A549 (cell line): ENCODE measurements around the gene TCL1A. TPM values are rescaled to one million over a fixed set of nuclear protein-coding genes. Genes with fewer than 3 reads are reported as not detected.

Source experiments
- ATAC-seq, 2 experiments: fragments of 200-7000 bp in 1 of 2; fragments of >200 bp in 1 of 2; cut with Nextera tagmentation in 1 of 2; cut with Tn5 transposase in 1 of 2; 3 replicates each; pipeline versions ENCODE4 v1.8.0 to v1.9.1; 2018 to 2020; ENCODE audit warnings: mild to moderate bottlenecking in 1 of 2, moderate library complexity in 1 of 2
- CTCF ChIA-PET: fragments of 300-600 bp; sonication (Branson Sonifier 250); formaldehyde crosslinking; extraction: SDS; loops from one replicate; lab custom pipeline; 2021; ENCODE audit warnings: antibody characterized with exemption, inconsistent platforms; lab: Yijun Ruan, JAX
- POLR2A ChIA-PET: fragments of 350-600 bp; formaldehyde crosslinking; extraction: SDS; loops from one replicate; lab custom pipeline; 2021; ENCODE audit warnings: antibody characterized with exemption, inconsistent platforms; lab: Yijun Ruan, JAX
- DNase-seq, 2 experiments: peaks; one replicate each; pipeline versions ENCODE4 v3.0.0 to v3.0.0-alpha.2; 2011 to 2016; ENCODE audit warnings: low read depth in 1 of 2, low spot score in 1 of 2
- FAIRE-seq: peaks from 2 replicates; lab custom pipeline; 2011; peaks lifted over from hg19 to GRCh38; lab: Jason Lieb, UNC
- H3K27ac ChIP-seq, 2 experiments: fragments of >200 bp; sonication (Bioruptor Twin); formaldehyde crosslinking; 3 replicates each; pipeline ENCODE4 v1.5.1; 2016 to 2017
- H3K4me1 ChIP-seq: fragments of >200 bp; sonication (Bioruptor Twin); formaldehyde crosslinking; 3 replicates; pipeline ENCODE4 v1.6.1; 2016
- H3K4me2 ChIP-seq: fragments of >200 bp; sonication (Bioruptor Twin); formaldehyde crosslinking; 3 replicates; pipeline ENCODE4 v1.6.1; 2016
- H3K4me3 ChIP-seq: fragments of >200 bp; sonication (Bioruptor Twin); formaldehyde crosslinking; 3 replicates; pipeline ENCODE4 v1.5.1; 2016
- H3K9me3 ChIP-seq: fragments of >200 bp; sonication (Bioruptor Twin); formaldehyde crosslinking; 3 replicates; pipeline ENCODE4 v1.6.1; 2016
- ATOH8 ChIP-seq: fragments of 250-450 bp; sonication (Bioruptor Pico); IDR thresholded peaks from 2 replicates; pipeline ENCODE4 v1.5.0; 2020; ENCODE audit warnings: low read depth, mild to moderate bottlenecking, moderate library complexity
- BCL3 ChIP-seq: fragments of >200 bp; sonication (Bioruptor Twin); formaldehyde crosslinking; IDR thresholded peaks from 3 replicates; pipeline ENCODE4 v1.6.1; 2016
- CBX2 ChIP-seq: fragments of 200-600 bp; sonication (generic); IDR thresholded peaks from 2 replicates; pipeline ENCODE4 v1.6.1; 2016; ENCODE audit warnings: low read depth, mild to moderate bottlenecking, borderline replicate concordance
- CBX8 ChIP-seq: fragments of 200-600 bp; sonication (generic); IDR thresholded peaks from 2 replicates; pipeline ENCODE4 v1.6.1; 2016
- CHD2 ChIP-seq: fragments of 150-350 bp; IDR thresholded peaks from 2 replicates; pipeline ENCODE4 v1.6.1; 2014; ENCODE audit warnings: low read length; ENCODE audit not compliant: partially characterized antibody
- CTCF ChIP-seq: fragments of >200 bp; sonication (Bioruptor Twin); formaldehyde crosslinking; IDR thresholded peaks from 3 replicates; pipeline ENCODE4 v1.5.1; 2016
- EHF ChIP-seq: fragments of 250-450 bp; sonication (Bioruptor Pico); IDR thresholded peaks from 2 replicates; pipeline ENCODE4 v1.5.0; 2020; ENCODE audit warnings: mild to moderate bottlenecking
- FOSL2 ChIP-seq, 2 experiments: fragments of 450-650 bp in 1 of 2; fragments of >200 bp in 1 of 2; sonication (Bioruptor Twin) in 1 of 2; formaldehyde crosslinking; IDR thresholded peaks; 2 replicates each; pipeline versions ENCODE4 v1.5.0 to v1.6.1; 2016 to 2020; ENCODE audit warnings: mild to moderate bottlenecking in 1 of 2, moderate library complexity in 1 of 2
- GATA3 ChIP-seq: IDR thresholded peaks from 2 replicates; pipeline ENCODE4 v1.6.1; 2012; ENCODE audit warnings: borderline replicate concordance
- HDAC2 ChIP-seq: fragments of 200-600 bp; sonication (generic); IDR thresholded peaks from 2 replicates; pipeline ENCODE4 v1.6.1; 2016
- HES2 ChIP-seq: fragments of >200 bp; sonication (Bioruptor Twin); formaldehyde crosslinking; IDR thresholded peaks from 2 replicates; pipeline ENCODE4 v1.6.1; 2016
- HEYL ChIP-seq: fragments of 250-450 bp; sonication (Bioruptor Pico); IDR thresholded peaks from 2 replicates; pipeline ENCODE4 v1.8.0; 2021; ENCODE audit warnings: mild to moderate bottlenecking, moderate library complexity
- JUNB ChIP-seq: fragments of >200 bp; sonication (Bioruptor Twin); formaldehyde crosslinking; IDR thresholded peaks from 2 replicates; pipeline ENCODE4 v1.6.1; 2016
- KDM1A ChIP-seq: fragments of 200-600 bp; sonication (generic); IDR thresholded peaks from 2 replicates; pipeline ENCODE4 v1.6.1; 2016; ENCODE audit warnings: low read depth, mild to moderate bottlenecking
- NFE2L2 ChIP-seq: fragments of 150-350 bp; conservative IDR thresholded peaks from 2 replicates; pipeline ENCODE4 v1.6.1; 2014; ENCODE audit warnings: low read length
- PHF8 ChIP-seq: fragments of 200-600 bp; sonication (generic); IDR thresholded peaks from 2 replicates; pipeline ENCODE4 v1.6.1; 2016; ENCODE audit warnings: low read depth, mild to moderate bottlenecking, antibody characterized with exemption, moderate library complexity, borderline replicate concordance
- POLR2AphosphoS2 ChIP-seq: conservative IDR thresholded peaks from 2 replicates; pipeline ENCODE4 v1.6.1; 2012; ENCODE audit warnings: low read length, improper control_type of control experiment, inconsistent platforms
- RAD21 ChIP-seq, 2 experiments: fragments of >200 bp in 1 of 2; sonication (Bioruptor Twin) in 1 of 2; formaldehyde crosslinking in 1 of 2; IDR thresholded peaks in 1 of 2; conservative IDR thresholded peaks in 1 of 2; 2 replicates in 1 of 2; 3 replicates in 1 of 2; pipeline ENCODE4 v1.6.1; 2012 to 2018; ENCODE audit warnings: inconsistent platforms in 1 of 2
- RCOR1 ChIP-seq: fragments of 150-350 bp; IDR thresholded peaks from 2 replicates; pipeline ENCODE4 v1.6.1; 2014; ENCODE audit warnings: antibody characterized with exemption, low read length, low read depth
- SMC3 ChIP-seq: fragments of >200 bp; sonication (Bioruptor Twin); formaldehyde crosslinking; IDR thresholded peaks from 3 replicates; pipeline ENCODE4 v1.6.1; 2018; ENCODE audit warnings: inconsistent platforms
- SREBF2 ChIP-seq: fragments of 450-650 bp; IDR thresholded peaks from 2 replicates; pipeline ENCODE4 v1.6.1; 2014; ENCODE audit warnings: mild to moderate bottlenecking, moderate library complexity
- TP53 ChIP-seq: fragments of 250-450 bp; sonication (Bioruptor Pico); IDR thresholded peaks from 2 replicates; pipeline ENCODE4 v1.5.0; 2021; ENCODE audit warnings: mild to moderate bottlenecking, moderate library complexity
- USF2 ChIP-seq: fragments of 450-650 bp; IDR thresholded peaks from 2 replicates; pipeline ENCODE4 v1.6.1; 2014; ENCODE audit warnings: antibody characterized with exemption
- ZC3H11A ChIP-seq: fragments of 450-650 bp; IDR thresholded peaks from 2 replicates; pipeline ENCODE4 v1.6.1; 2014; ENCODE audit warnings: antibody characterized with exemption, mild to moderate bottlenecking
- ZNF302 ChIP-seq: fragments of 250-450 bp; sonication (Bioruptor Pico); IDR thresholded peaks from 2 replicates; pipeline ENCODE4 v1.9.0; 2021; ENCODE audit warnings: inconsistent platforms, mild to moderate bottlenecking, moderate library complexity
- WGBS: methylation state at CpG from one replicate; pipeline ENCODE4 v1.1.6; 2017; ENCODE audit errors: missing lambda C conversion rate; 5-methylcytosine and 5-hydroxymethylcytosine counted together
- polyA plus RNA-seq, 4 experiments: library from polyadenylated mRNA; depleted of rRNA in 3 of 4; stranded (reverse); fragments of >200 nt; fragmentation: RNase III in 1 of 4; extraction: RNeasy Plus Mini Kit Qiagen cat#74134 plus additional on column Dnase treatment in 1 of 4; gene quantifications; 2 replicates in 3 of 4; 3 replicates in 1 of 4; pipeline ENCODE4 v1.2.3, GENCODE V29; 2011 to 2017

Gene TCL1A
- polyA plus RNA-seq, 2 of the 4 experiments (the other 2 are of a cell fraction), result not detected

- Histone ChIP-seq H3K4me3 (no peak overlapping the region), H3K4me1 (no peaks in the 10 kb centered on the region)
- CTCF ChIA-PET, result interaction anchor here (8.2 kb wide), 1 partner anchor 17 kb away, joined by 48 read pairs; no protein-coding TSS in a partner anchor
- FAIRE-seq, result no peak
- 0% methylated on average over 3 of the region's 3 CpGs for WGBS
- TF ChIP-seq EHF (CRISPR knock-in tag) (no peak), HES2 (no peak), RCOR1 (no peak), CBX8 (no peak), CBX2 (no peak), ZNF302 (CRISPR knock-in tag) (no peak), SMC3 (no peak)
- TF ChIP-seq, all 56 proteins: peak for 0
- POLR2A ChIA-PET, result no interaction called here
- DNase-seq, result no peak
- ATAC-seq, result no peak
- Histone ChIP-seq H3K27ac (no peak overlapping the region), H3K9me3 (no peaks in the 10 kb centered on the region), H3K4me2 (no peak overlapping the region)
Measured at GRCh38 chr14:95756751-95757150, 42.8 kb upstream of the TCL1A start.

GRCh38 chr14:95756127-95756526, 42.2 kb upstream of the TCL1A start:
- TF ChIP-seq NFE2L2 (no peak), PHF8 (no peak), USF2 (no peak), HDAC2 (no peak), FOSL2 (IDR thresholded peaks at IDR 0.05) (no peak), FOSL2 (CRISPR knock-in tag; IDR thresholded peaks at IDR 0.05) (no peak), GATA3 (no peak), JUNB (no peak), POLR2AphosphoS2 (no peak), CHD2 (no peak), ZNF302 (CRISPR knock-in tag) (no peak), BCL3 (no peak), ZC3H11A (no peak), RCOR1 (no peak), RAD21 (conservative IDR thresholded peaks at IDR 0.05 in 1 of 2, IDR thresholded peaks at IDR 0.05 in 1 of 2) (no peak), HEYL (CRISPR knock-in tag) (no peak), TP53 (CRISPR knock-in tag) (no peak), CTCF (no peak), ATOH8 (CRISPR knock-in tag) (no peak), SREBF2 (no peak), KDM1A (no peak)
- TF ChIP-seq, all 56 proteins: peak for 0
- Histone ChIP-seq H3K4me1 (no peaks in the 10 kb centered on the region), H3K4me3 (no peak overlapping the region), H3K27ac (no peak overlapping the region), H3K9me3 (no peaks in the 10 kb centered on the region), H3K4me2 (no peak overlapping the region)
- DNase-seq (no peak), ATAC-seq (no peak), FAIRE-seq (no peak)
- 18% methylated on average over 6 of the region's 6 CpGs for WGBS
- ChIA-PET CTCF (interaction anchor here (8.2 kb wide), 1 partner anchor 18 kb away, joined by 48 read pairs; no protein-coding TSS in a partner anchor), POLR2A (no interaction called here)
